Esophagus (tissue), 2 donors: ENCODE results near the gene DVL3. TPM values are rescaled to one million over a fixed set of nuclear protein-coding genes. Genes with fewer than 3 reads are reported as not detected.
"Not testable (repeated sequence)": the region's sequence is repeated elsewhere in the genome, so short reads cannot be mapped to it uniquely, and the experiment has no call there.

Source experiments
- H3K27ac ChIP-seq, 2 donors: one replicate each; pipeline ENCODE4 v1.5.1; 2013; ENCODE audit warnings: low read depth in 2 of 2, mild to moderate bottlenecking in 2 of 2, inconsistent platforms in 1 of 2, low read length in 1 of 2, moderate library complexity in 1 of 2
- H3K27me3 ChIP-seq, 2 donors: one replicate each; pipeline ENCODE4 v1.6.1; 2013; ENCODE audit warnings: low read length in 2 of 2, control low read depth in 1 of 2, mild to moderate bottlenecking in 1 of 2; ENCODE audit not compliant: insufficient read depth in 2 of 2, control insufficient read depth in 1 of 2
- H3K36me3 ChIP-seq, 2 donors: one replicate each; pipeline ENCODE4 v1.6.1; 2013; ENCODE audit warnings: low read length in 1 of 2; ENCODE audit not compliant: control insufficient read depth in 2 of 2, insufficient read depth in 2 of 2
- H3K4me1 ChIP-seq, 2 donors: one replicate each; pipeline ENCODE4 v1.6.1; 2013; ENCODE audit warnings: low read length in 1 of 2; ENCODE audit not compliant: control insufficient read depth in 2 of 2, insufficient read depth in 2 of 2
- H3K4me3 ChIP-seq, 2 donors: one replicate each; pipeline ENCODE4 v1.5.1; 2013; ENCODE audit warnings: low read length in 2 of 2, mild to moderate bottlenecking in 2 of 2, low read depth in 1 of 2, moderate library complexity in 1 of 2
- H3K9me3 ChIP-seq, 2 donors: one replicate each; pipeline ENCODE4 v1.6.1; 2013; ENCODE audit warnings: mild to moderate bottlenecking in 2 of 2, low read depth in 1 of 2, low read length in 1 of 2, moderate library complexity in 1 of 2; ENCODE audit not compliant: control insufficient read depth in 2 of 2, insufficient read depth in 1 of 2
- WGBS, 2 donors: extraction: QIAGEN DNeasy Blood & Tissue Kit; methylation state at CpG; one replicate each; pipeline ENCODE4 v1.1.7; 2013; 5-methylcytosine and 5-hydroxymethylcytosine counted together
- polyA plus RNA-seq, 2 donors: library from polyadenylated mRNA; stranded (reverse); fragments of 200-250 nt; gene quantifications; one replicate each; pipeline ENCODE4 v1.2.3, GENCODE V29; 2013
- donor health status: healthy with polysubstance abuse.
- donor health status: Bipolar disorder and iron deficiency.

Gene DVL3
- polyA plus RNA-seq, 2 donors = 27.2 to 31.6 TPM

GRCh38 chr3:184149123-184149522, 6.1 kb upstream of the DVL3 start:
- Histone ChIP-seq H3K4me3 (no peak overlapping the region), H3K9me3 (no peaks in the 10 kb centered on the region), H3K4me1 (no peaks in the 10 kb centered on the region), H3K27ac (no peak overlapping the region), H3K36me3 (peaks cover 0 to 11% of the 10 kb centered on the region in 2 donors), H3K27me3 (no peaks in the 10 kb centered on the region)
- WGBS, 2 donors = 90 to 94% methylated on average over 6 of the region's 6 CpGs

GRCh38 chr3:184149770-184150169, 5.4 kb upstream of the DVL3 start:
- not testable (repeated sequence) for H3K4me1 ChIP-seq, H3K9me3 ChIP-seq, H3K27ac ChIP-seq, H3K4me3 ChIP-seq, H3K36me3 ChIP-seq, H3K27me3 ChIP-seq
- 75 to 76% methylated on average over 6 of the region's 6 CpGs for WGBS, 2 donors

DNA sequence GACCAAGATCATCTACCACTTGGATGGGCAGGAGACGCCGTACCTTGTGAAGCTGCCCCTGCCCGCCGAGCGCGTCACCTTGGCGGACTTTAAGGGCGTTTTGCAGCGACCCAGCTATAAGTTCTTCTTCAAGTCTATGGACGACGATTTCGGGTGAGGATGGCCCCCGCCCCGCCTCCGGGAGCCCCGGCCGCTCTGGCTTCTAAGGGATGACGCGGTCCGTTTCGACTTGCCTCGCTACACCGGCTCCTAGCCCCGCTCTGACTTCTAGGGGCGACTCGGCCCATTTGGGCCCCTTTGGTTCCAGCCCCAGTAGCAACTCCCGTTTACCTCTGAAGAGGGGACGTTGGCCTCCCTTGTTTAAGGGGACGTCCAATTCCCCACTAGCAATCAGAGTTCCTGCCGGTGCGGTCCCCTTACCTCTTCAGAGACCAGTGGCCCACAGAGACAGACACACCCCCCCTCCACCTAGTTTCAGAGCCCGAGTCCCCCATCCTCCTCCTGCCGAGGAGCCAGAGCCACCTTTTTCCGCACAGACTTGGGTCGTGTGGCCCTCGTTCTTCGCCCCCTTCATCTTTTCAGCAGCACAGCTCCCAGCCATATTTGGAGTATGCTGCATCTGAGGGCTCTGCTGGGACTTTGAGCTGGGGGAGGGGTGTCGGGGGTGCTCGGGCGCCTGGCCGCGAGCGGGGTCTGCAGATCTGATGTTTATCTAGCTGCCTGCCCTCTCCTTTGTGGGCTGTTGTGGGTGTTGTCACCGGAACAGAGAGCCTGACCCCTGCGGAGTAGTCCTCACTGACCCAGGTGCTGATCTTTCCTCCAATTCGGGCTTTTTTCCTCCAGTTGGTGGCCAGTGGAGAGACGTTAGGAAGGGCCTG, 706 bp downstream of the DVL3 start:
- H3K4me3 ChIP-seq = peak overlapping the region; percentile 81 to 91
- H3K27ac ChIP-seq = peak overlapping the region; percentile 93 to 97
- H3K36me3 ChIP-seq = no peaks in the 10 kb centered on the region
- no peaks in the 10 kb centered on the region for H3K9me3 ChIP-seq
- H3K27me3 ChIP-seq = no peaks in the 10 kb centered on the region
- WGBS, 2 donors = 0 to 1% methylated on average over 47 of the region's 47 CpGs
- peaks cover 9% of the 10 kb centered on the region in 2 donors for H3K4me1 ChIP-seq

- Histone ChIP-seq H3K4me1 (peaks cover 9% of the 10 kb centered on the region in 2 donors), H3K4me3 (peak overlapping the region; percentile 81 to 91), H3K9me3 (no peaks in the 10 kb centered on the region), H3K36me3 (no peaks in the 10 kb centered on the region), H3K27me3 (no peaks in the 10 kb centered on the region), H3K27ac (peak overlapping the region; percentile 93 to 97)
- WGBS, 2 donors = 2 to 3% methylated on average over 6 of the region's 6 CpGs
These were observed 1.4 kb downstream of the DVL3 start for GRCh38 chr3:184156522-184156955.

DNA sequence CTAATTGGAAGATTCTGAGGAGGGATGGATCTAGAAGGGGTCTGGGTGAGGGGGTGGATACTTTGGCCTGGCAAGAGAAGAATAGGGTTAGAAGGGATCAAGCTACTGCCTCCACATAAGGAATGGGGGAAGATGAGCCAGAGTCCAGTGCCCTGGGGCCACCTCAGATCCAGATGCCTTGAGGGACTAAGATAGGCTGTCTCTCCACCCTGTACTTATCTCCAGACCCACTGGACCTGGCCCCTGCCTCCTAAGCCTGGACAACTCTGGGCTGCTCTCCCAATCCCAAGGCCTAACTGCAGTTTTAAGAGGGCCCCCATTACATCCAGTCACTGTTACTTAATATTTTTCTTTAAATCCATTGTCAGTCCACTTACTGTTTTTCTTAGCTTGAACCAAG, 2.0 kb downstream of the DVL3 start:
- H3K36me3 ChIP-seq = no peaks in the 10 kb centered on the region
- H3K27me3 ChIP-seq = no peaks in the 10 kb centered on the region
- peak overlapping the region; percentile 29 to 93 for H3K27ac ChIP-seq
- H3K4me3 ChIP-seq = peak overlapping the region in 1 of 2 donors; percentile 81
- peaks cover 9% of the 10 kb centered on the region in 2 donors for H3K4me1 ChIP-seq
- H3K9me3 ChIP-seq = no peaks in the 10 kb centered on the region

- H3K4me1 ChIP-seq = peaks cover 9% of the 10 kb centered on the region in 2 donors
- no peaks in the 10 kb centered on the region for H3K9me3 ChIP-seq
- no peak overlapping the region for H3K27ac ChIP-seq
- WGBS, 2 donors = 75 to 78% methylated on average over 4 of the region's 4 CpGs
- H3K4me3 ChIP-seq = no peak overlapping the region
- H3K27me3 ChIP-seq = no peaks in the 10 kb centered on the region
- peaks cover 0 to under 1% of the 10 kb centered on the region in 2 donors for H3K36me3 ChIP-seq
These were observed 3.2 kb downstream of the DVL3 start for GRCh38 chr3:184158404-184158803.

GRCh38 chr3:184160456-184160855, 5.3 kb downstream of the DVL3 start:
- no peak overlapping the region for H3K4me3 ChIP-seq
- peak overlapping the region; percentile 60 to 80 for H3K27ac ChIP-seq
- no peaks in the 10 kb centered on the region for H3K9me3 ChIP-seq
- H3K36me3 ChIP-seq = peaks cover 0 to 19% of the 10 kb centered on the region in 2 donors
- WGBS, 2 donors = 41 to 43% methylated on average over 2 of the region's 2 CpGs
- peaks cover 9% of the 10 kb centered on the region in 2 donors for H3K4me1 ChIP-seq
- no peaks in the 10 kb centered on the region for H3K27me3 ChIP-seq

- 68 to 76% methylated on average over 7 to 8 of the region's 8 CpGs for WGBS, 2 donors
- H3K4me1 ChIP-seq, H3K4me3 ChIP-seq, H3K9me3 ChIP-seq, H3K27me3 ChIP-seq, H3K27ac ChIP-seq: not testable (repeated sequence)
- peaks cover 0 to 33% of the 10 kb centered on the region in 2 donors for H3K36me3 ChIP-seq
These were observed 7.4 kb downstream of the DVL3 start for GRCh38 chr3:184162571-184163070.

- Histone ChIP-seq H3K27ac (no peak overlapping the region), H3K36me3 (peaks cover 0 to 46% of the 10 kb centered on the region in 2 donors), H3K27me3 (no peaks in the 10 kb centered on the region), H3K4me3 (no peak overlapping the region), H3K9me3 (no peaks in the 10 kb centered on the region), H3K4me1 (peaks cover 2 to 6% of the 10 kb centered on the region in 2 donors)
- 94% methylated on average over 16 of the region's 16 CpGs for WGBS, 2 donors
These were observed 9.6 kb downstream of the DVL3 start for GRCh38 chr3:184164648-184165330.
